ENCODE measurements around the gene FIGNL1. TPM values are rescaled to one million over a fixed set of nuclear protein-coding genes. Genes with fewer than 3 reads are reported as not detected.

The FIGNL1 gene
- polyA plus RNA-seq, 2 of the 4 experiments (the other 2 are of a cell fraction), result 25.4 to 27.9 TPM

DNA sequence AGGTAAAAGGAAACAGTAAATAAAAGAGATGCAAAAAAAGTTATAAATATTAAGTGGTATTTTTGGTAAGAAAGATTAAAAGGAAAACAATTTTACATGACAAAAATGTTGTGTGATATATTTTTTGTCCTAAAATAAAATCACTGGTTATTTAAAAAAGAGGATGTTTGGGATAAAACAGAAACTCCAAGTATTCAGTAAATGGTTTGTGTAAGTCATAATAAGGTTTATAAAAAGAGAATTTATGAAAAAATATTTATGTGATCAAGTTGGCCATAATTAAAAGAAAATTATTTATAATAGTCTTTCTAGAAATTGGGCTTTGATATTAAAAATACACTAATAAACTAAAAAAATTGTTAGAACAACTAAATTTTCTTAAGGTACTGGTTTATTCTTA, 38.2 kb upstream of the FIGNL1 start:
- Histone ChIP-seq H3K4me1 (no peaks in the 10 kb centered on the region), H3K4me3 (no peak overlapping the region), H3K27ac (no peak overlapping the region), H3K4me2 (no peak overlapping the region), H3K9me3 (peaks cover 16% of the 10 kb centered on the region; the same call in 2 of the 3 replicates)
- FAIRE-seq (no peak), DNase-seq (ENCODE audit: low read depth in 1 of 2, low spot score in 1 of 2) (no peak), ATAC-seq (no peak)
- POLR2A ChIA-PET, result no interaction called here
- TF ChIP-seq CBX8 (IDR thresholded peaks at IDR 0.05) (no peak), ZFP36 (IDR thresholded peaks at IDR 0.05; ENCODE audit: borderline replicate concordance, partially characterized antibody) (peak; percentile 27)
- CTCF ChIA-PET, result interaction anchor here (0.7 to 4.8 kb wide), 3 partner anchors 12 to 580 kb away, joined by 3 to 25 read pairs (median 3); no protein-coding TSS in a partner anchor

DNA sequence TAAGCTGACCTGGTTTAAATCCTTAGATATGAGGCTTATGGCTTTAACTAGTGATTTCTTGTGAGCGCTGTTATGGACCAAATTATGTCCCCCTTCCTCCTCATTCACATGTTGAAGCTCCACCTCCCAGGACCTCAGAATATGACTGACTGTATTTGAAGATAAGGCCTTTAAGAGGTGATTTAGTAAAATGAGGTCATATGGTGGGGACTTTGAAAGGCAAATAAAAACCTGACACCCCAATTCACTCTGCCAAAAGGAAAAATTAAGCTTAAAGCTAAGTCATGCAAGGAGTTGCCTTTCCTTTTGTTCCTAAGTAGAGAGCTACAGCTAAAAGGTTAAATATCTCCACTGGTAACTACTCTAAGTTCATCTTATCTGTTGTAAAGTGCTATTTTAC, 36.4 kb upstream of the FIGNL1 start:
- no peak overlapping the region for H3K4me3 ChIP-seq
- H3K9me3 ChIP-seq, result peaks cover 16% of the 10 kb centered on the region; the same call in 2 of the 3 replicates
- ChIA-PET CTCF (interaction anchor here (0.6 to 4.8 kb wide), 6 partner anchors 9 to 676 kb away, joined by 3 to 25 read pairs (median 4); no protein-coding TSS in a partner anchor), POLR2A (no interaction called here)
- ATAC-seq (no peak), FAIRE-seq (no peak), DNase-seq (ENCODE audit: low read depth in 1 of 2, low spot score in 1 of 2) (no peak)
- H3K4me1 ChIP-seq, result no peaks in the 10 kb centered on the region
- no peak overlapping the region for H3K27ac ChIP-seq
- H3K4me2 ChIP-seq, result no peak overlapping the region
- 92% methylated on average over 1 of the region's 1 CpG for WGBS (ENCODE audit: missing lambda C conversion rate)
- TF ChIP-seq SMC3 (IDR thresholded peaks at IDR 0.05) (no peak), ZFP36 (IDR thresholded peaks at IDR 0.05; ENCODE audit: borderline replicate concordance, partially characterized antibody) (no peak), NR3C1 (IDR thresholded peaks at IDR 0.05) (no peak), CEBPB (IDR thresholded peaks at IDR 0.05) (no peak), RNF2 (IDR thresholded peaks at IDR 0.05; ENCODE audit: borderline replicate concordance, low read depth) (no peak), CBX8 (IDR thresholded peaks at IDR 0.05) (no peak)
- TF ChIP-seq, protein P1, sequence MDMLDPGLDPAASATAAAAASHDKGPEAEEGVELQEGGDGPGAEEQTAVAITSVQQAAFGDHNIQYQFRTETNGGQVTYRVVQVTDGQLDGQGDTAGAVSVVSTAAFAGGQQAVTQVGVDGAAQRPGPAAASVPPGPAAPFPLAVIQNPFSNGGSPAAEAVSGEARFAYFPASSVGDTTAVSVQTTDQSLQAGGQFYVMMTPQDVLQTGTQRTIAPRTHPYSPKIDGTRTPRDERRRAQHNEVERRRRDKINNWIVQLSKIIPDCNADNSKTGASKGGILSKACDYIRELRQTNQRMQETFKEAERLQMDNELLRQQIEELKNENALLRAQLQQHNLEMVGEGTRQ (IDR thresholded peaks at IDR 0.05), result no peak
- TF ChIP-seq, protein P2, sequence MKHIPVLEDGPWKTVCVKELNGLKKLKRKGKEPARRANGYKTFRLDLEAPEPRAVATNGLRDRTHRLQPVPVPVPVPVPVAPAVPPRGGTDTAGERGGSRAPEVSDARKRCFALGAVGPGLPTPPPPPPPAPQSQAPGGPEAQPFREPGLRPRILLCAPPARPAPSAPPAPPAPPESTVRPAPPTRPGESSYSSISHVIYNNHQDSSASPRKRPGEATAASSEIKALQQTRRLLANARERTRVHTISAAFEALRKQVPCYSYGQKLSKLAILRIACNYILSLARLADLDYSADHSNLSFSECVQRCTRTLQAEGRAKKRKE (CRISPR knock-in tag; IDR thresholded peaks at IDR 0.05; ENCODE audit: low read depth), result no peak

DNA sequence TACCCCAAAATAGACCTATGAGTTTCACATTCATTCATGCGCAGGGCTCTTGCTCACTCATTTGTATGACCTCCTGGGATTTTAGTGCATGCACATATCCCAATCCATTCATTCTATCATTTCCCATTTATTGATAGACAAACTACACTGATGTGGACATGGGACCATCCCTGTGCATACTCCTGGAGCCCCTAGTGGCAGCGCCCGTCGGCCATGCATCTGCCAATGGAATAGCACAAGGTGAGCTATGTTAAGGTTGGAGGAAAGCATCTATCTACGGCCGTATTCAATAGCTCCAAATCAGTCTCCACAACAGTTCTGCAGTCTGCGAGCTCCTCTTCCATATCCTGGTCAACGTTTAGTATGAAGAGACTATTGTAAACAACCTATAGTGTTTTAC, 31.7 kb upstream of the FIGNL1 start:
- Histone ChIP-seq H3K9me3 (no peaks in the 10 kb centered on the region), H3K27ac (no peak overlapping the region), H3K4me3 (no peak overlapping the region), H3K4me1 (no peaks in the 10 kb centered on the region), H3K4me2 (no peak overlapping the region)
- TF ChIP-seq TFCP2L1 (CRISPR knock-in tag; IDR thresholded peaks at IDR 0.05) (no peak), RFX5 (IDR thresholded peaks at IDR 0.05) (no peak), ESRRA (IDR thresholded peaks at IDR 0.05; ENCODE audit: borderline replicate concordance, low read length) (no peak), RARB (CRISPR knock-in tag; IDR thresholded peaks at IDR 0.05) (no peak), KDM1A (IDR thresholded peaks at IDR 0.05; ENCODE audit: low read depth) (no peak), CBX8 (IDR thresholded peaks at IDR 0.05) (no peak), MYC (IDR thresholded peaks at IDR 0.05; ENCODE audit: borderline replicate concordance, low read length) (no peak)
- TF ChIP-seq, protein P3, sequence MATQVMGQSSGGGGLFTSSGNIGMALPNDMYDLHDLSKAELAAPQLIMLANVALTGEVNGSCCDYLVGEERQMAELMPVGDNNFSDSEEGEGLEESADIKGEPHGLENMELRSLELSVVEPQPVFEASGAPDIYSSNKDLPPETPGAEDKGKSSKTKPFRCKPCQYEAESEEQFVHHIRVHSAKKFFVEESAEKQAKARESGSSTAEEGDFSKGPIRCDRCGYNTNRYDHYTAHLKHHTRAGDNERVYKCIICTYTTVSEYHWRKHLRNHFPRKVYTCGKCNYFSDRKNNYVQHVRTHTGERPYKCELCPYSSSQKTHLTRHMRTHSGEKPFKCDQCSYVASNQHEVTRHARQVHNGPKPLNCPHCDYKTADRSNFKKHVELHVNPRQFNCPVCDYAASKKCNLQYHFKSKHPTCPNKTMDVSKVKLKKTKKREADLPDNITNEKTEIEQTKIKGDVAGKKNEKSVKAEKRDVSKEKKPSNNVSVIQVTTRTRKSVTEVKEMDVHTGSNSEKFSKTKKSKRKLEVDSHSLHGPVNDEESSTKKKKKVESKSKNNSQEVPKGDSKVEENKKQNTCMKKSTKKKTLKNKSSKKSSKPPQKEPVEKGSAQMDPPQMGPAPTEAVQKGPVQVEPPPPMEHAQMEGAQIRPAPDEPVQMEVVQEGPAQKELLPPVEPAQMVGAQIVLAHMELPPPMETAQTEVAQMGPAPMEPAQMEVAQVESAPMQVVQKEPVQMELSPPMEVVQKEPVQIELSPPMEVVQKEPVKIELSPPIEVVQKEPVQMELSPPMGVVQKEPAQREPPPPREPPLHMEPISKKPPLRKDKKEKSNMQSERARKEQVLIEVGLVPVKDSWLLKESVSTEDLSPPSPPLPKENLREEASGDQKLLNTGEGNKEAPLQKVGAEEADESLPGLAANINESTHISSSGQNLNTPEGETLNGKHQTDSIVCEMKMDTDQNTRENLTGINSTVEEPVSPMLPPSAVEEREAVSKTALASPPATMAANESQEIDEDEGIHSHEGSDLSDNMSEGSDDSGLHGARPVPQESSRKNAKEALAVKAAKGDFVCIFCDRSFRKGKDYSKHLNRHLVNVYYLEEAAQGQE (IDR thresholded peaks at IDR 0.05), result no peak
- TF ChIP-seq, protein P1 (IDR thresholded peaks at IDR 0.05), result no peak
- CTCF ChIA-PET, result interaction anchor here (1.5 kb wide), 1 partner anchor 13 kb away, joined by 5 read pairs; no protein-coding TSS in a partner anchor
- no peak for DNase-seq (ENCODE audit: low read depth in 1 of 2, low spot score in 1 of 2)
- no peak for FAIRE-seq
- POLR2A ChIA-PET, result no interaction called here
- 61% methylated on average over 8 of the region's 8 CpGs for WGBS (ENCODE audit: missing lambda C conversion rate)
- ATAC-seq, result peak in 1 of 2 experiments; percentile 57; a peak in 2 of 6 replicates
